D721Med (cell line): Measurements from ENCODE around the gene LPO.

Source experiments
- DNase-seq: peaks from one replicate; pipeline ENCODE4 v3.0.0; 2011; ENCODE audit warnings: low spot score; ENCODE audit not compliant: insufficient read length
- FAIRE-seq: peaks from 2 replicates; lab custom pipeline; 2011; peaks lifted over from hg19 to GRCh38; lab: Jason Lieb, UNC
- TF ChIP-seq, protein P1 (sequence below): IDR thresholded peaks from 2 replicates; pipeline ENCODE4 v1.5.1; 2012; ENCODE audit warnings: mild to moderate bottlenecking, control low read depth; ENCODE audit not compliant: insufficient read depth; ENCODE audit errors: missing control alignments

The LPO gene

GRCh38 chr17:58228679-58229078 lies 9.7 kb upstream of the LPO start:
- FAIRE-seq = no peak
- DNase-seq = no peak
- TF ChIP-seq, protein P1, sequence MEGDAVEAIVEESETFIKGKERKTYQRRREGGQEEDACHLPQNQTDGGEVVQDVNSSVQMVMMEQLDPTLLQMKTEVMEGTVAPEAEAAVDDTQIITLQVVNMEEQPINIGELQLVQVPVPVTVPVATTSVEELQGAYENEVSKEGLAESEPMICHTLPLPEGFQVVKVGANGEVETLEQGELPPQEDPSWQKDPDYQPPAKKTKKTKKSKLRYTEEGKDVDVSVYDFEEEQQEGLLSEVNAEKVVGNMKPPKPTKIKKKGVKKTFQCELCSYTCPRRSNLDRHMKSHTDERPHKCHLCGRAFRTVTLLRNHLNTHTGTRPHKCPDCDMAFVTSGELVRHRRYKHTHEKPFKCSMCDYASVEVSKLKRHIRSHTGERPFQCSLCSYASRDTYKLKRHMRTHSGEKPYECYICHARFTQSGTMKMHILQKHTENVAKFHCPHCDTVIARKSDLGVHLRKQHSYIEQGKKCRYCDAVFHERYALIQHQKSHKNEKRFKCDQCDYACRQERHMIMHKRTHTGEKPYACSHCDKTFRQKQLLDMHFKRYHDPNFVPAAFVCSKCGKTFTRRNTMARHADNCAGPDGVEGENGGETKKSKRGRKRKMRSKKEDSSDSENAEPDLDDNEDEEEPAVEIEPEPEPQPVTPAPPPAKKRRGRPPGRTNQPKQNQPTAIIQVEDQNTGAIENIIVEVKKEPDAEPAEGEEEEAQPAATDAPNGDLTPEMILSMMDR = no peak

DNA sequence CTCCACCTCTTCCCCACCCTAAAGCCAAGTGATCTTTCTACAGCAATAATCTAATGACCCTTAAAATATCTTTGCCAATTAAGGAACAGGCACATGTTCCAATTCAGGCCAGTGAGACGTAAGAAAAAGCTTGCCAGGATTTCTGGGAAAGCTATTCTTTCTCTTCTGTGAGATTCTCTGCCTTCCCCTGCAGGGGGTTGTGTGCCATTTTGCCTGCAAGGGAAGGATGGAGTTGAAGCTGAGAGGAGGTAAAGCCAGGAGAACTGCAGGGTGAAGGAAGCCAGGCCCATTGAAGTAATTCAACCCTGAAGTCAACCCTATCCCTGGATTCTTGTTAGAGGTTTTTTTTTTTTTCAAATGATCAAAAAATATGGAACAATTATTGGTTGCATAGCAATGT lies 9.0 kb upstream of the LPO start:
- TF ChIP-seq, protein P1 = no peak
- DNase-seq (no peak), FAIRE-seq (no peak)

DNA sequence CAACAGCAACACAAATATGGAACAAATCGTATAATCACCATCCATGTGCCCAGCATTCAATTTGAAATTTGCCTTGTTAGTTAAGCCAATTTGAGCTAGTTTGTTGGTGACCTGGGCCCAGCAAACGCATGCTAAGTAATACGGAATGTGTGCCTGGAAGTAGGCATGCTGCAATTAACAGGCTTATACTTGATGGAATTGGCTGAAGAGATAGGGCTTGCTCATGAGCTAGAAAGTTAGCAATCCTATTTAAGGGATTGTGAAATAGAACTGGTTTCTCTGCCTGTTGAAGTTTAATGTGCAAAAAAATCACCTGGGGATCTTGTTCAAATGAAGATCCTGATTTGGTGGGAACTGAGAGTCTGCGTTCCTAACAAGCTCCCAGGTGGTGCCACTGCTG lies 8.5 kb upstream of the LPO start:
- FAIRE-seq = no peak
- no peak for DNase-seq
- TF ChIP-seq, protein P1 = no peak

- TF ChIP-seq, protein P1 = no peak
- DNase-seq = no peak
- no peak for FAIRE-seq
Observed at GRCh38 chr17:58231641-58232040, 6.7 kb upstream of the LPO start.

GRCh38 chr17:58232707-58233156 lies 5.7 kb upstream of the LPO start:
- FAIRE-seq (no peak), DNase-seq (no peak)
- TF ChIP-seq, protein P1 = no peak

GRCh38 chr17:58233543-58233942 lies 4.8 kb upstream of the LPO start:
- DNase-seq = no peak
- FAIRE-seq = no peak

DNA sequence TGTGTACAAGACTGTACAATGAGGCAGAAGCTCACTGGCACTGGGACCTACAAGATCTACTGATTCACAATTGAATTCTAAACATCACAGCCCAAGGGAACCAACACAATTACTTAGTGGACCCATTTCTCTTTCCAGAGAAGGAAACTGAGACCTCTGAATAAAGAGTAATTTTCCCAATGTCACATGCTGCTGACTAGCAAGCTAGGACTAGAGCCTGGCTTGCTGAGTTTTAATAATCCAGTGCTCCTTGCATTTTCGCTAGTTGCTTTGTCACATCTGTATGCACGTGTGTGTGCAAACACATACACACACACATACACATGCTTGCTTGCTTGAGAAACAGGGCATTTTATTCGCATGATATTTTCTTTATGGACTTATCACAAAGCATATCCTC lies 3.9 kb upstream of the LPO start:
- TF ChIP-seq, protein P1 = no peak
- FAIRE-seq = no peak
- no peak for DNase-seq

More at GRCh38 chr17:58233543-58233942, 4.8 kb upstream of the LPO start:
- TF ChIP-seq, protein P1 = no peak
